ENCODE data around the gene POM121L2. TPM values are rescaled to one million over a fixed set of nuclear protein-coding genes. Genes with fewer than 3 reads are reported as not detected.

POM121L2 gene
- total RNA-seq, 1 donor: not detected

GRCh38 chr6:27332692-27333641 lies 20.9 kb upstream of the POM121L2 start:
- H3K4me3 ChIP-seq (ENCODE audit: low read depth, low read length): peak overlapping the region; percentile 55
- TF ChIP-seq, protein P1, sequence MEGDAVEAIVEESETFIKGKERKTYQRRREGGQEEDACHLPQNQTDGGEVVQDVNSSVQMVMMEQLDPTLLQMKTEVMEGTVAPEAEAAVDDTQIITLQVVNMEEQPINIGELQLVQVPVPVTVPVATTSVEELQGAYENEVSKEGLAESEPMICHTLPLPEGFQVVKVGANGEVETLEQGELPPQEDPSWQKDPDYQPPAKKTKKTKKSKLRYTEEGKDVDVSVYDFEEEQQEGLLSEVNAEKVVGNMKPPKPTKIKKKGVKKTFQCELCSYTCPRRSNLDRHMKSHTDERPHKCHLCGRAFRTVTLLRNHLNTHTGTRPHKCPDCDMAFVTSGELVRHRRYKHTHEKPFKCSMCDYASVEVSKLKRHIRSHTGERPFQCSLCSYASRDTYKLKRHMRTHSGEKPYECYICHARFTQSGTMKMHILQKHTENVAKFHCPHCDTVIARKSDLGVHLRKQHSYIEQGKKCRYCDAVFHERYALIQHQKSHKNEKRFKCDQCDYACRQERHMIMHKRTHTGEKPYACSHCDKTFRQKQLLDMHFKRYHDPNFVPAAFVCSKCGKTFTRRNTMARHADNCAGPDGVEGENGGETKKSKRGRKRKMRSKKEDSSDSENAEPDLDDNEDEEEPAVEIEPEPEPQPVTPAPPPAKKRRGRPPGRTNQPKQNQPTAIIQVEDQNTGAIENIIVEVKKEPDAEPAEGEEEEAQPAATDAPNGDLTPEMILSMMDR (IDR thresholded peaks at IDR 0.05; ENCODE audit: insufficient read depth, low read length): no peak

GRCh38 chr6:27327023-27327738 lies 15.1 kb upstream of the POM121L2 start:
- no peak overlapping the region for H3K4me3 ChIP-seq (ENCODE audit: low read depth, low read length)
- TF ChIP-seq, protein P1 (IDR thresholded peaks at IDR 0.05; ENCODE audit: insufficient read depth, low read length): no peak
- DNase-seq (ENCODE audit: low read depth): no peak

More at GRCh38 chr6:27332692-27333641, 20.9 kb upstream of the POM121L2 start:
- peak; percentile 61 for DNase-seq (ENCODE audit: low read depth)

GRCh38 chr6:27321901-27322300 lies 9.8 kb upstream of the POM121L2 start:
- no peak for DNase-seq (ENCODE audit: low read depth)
- TF ChIP-seq, protein P1 (IDR thresholded peaks at IDR 0.05; ENCODE audit: insufficient read depth, low read length): no peak
- no peak overlapping the region for H3K4me3 ChIP-seq (ENCODE audit: low read depth, low read length)

DNA sequence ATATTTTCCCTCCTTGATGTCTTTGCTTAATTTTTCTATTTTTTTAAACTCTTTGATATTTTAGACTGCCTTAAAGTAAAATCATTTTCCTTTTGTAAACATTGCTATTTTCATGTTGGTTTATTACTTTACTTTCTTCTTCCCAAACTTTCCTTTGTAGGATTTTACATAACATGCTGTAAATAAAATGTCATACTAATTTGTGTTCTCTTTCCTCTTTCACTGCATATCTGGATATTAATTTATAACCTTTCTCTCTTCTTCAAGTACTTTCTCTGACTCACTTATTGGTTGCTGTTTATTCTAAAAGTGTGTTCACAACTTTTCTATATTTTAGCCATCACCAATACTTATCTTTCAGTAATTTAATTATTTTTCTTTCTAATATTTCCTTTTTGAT lies 9.3 kb upstream of the POM121L2 start:
- DNase-seq (ENCODE audit: low read depth): no peak
- H3K4me3 ChIP-seq (ENCODE audit: low read depth, low read length): no peak overlapping the region
- TF ChIP-seq, protein P1 (IDR thresholded peaks at IDR 0.05; ENCODE audit: insufficient read depth, low read length): no peak

DNA sequence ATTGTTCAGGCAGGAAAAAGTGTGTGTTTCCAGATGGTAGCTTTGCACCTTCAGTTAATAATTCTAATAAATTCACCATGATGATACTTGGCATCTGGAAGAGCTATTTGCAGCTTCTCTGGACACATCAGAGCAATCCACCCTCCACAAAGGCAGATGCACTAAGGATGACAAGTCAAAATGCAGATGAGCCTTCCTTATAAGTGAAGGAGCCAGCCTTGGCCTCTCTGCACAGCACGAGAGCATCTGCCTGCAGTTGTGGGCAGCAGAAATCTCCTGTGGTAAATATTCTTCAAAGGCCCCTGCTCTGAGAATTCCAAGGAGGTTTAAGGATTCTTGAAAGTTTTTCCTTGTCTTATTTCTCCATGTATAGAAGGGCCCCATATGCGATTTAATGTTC lies 6.9 kb upstream of the POM121L2 start:
- DNase-seq (ENCODE audit: low read depth): no peak
- TF ChIP-seq, protein P1 (IDR thresholded peaks at IDR 0.05; ENCODE audit: insufficient read depth, low read length): no peak
- no peak overlapping the region for H3K4me3 ChIP-seq (ENCODE audit: low read depth, low read length)

GRCh38 chr6:27314046-27314445 lies 2.0 kb upstream of the POM121L2 start:
- DNase-seq (ENCODE audit: low read depth): no peak
- H3K4me3 ChIP-seq (ENCODE audit: low read depth, low read length): no peak overlapping the region
- TF ChIP-seq, protein P1 (IDR thresholded peaks at IDR 0.05; ENCODE audit: insufficient read depth, low read length): no peak
